Heart left ventricle (tissue), 13 donors: ENCODE results near the gene LAD1.

ENCODE experiments used
- CTCF ChIP-seq, 12 donors: fragments of 200-600 bp; sonication (generic) in 4 of 12; IDR thresholded peaks; one replicate each; pipeline versions ENCODE4 v1.5.0 to v1.8.0; 2018 to 2022; ENCODE audit warnings: antibody characterized with exemption in 12 of 12, mild to moderate bottlenecking in 5 of 12
- POLR2A ChIP-seq, 2 donors: fragments of 450-650 bp; IDR thresholded peaks; one replicate each; pipeline ENCODE4 v1.6.1; 2017; ENCODE audit warnings: antibody characterized with exemption in 2 of 2, mild to moderate bottlenecking in 2 of 2, moderate library complexity in 2 of 2
- donor health status: ischemic (EF 13 %, LVEDD 7.1; RV severe dilation, severe dysfunction).
- donor health status: DM: no; HTN: yes; CAD: no.
- donor health status: DM: no; HTN: no; CAD: no.
- donor health status: ischemic (EF 25% LVEDD 6.9; RV normal size, moderate dysfunction).
- donor health status: ischemic (EF 25% LVEDD 5.7; RV mildly dilated, moderate dysfunction).
- donor health status: ischemic (EF 35%, LVEDD 5.7; RV mildly dilated, moderate dysfunction).
- donor health status: nonischemic (EF 11% LVEDD 7.7; RV severe dilation, severe dysfunction).
- donor health status: DM: yes; HTN: yes; CAD: no.
- donor health status: PGD.
- donor health status: ischemic (EF 29% LVEDD 5.4; RV normal size, mild dysfunction).
- donor health status: nonischemic (EF 23%, LVEDD 6.1; RV moderate dilation, normal function).

- TF ChIP-seq CTCF (IDR thresholded peaks at IDR 0.05) (no peak), POLR2A (IDR thresholded peaks at IDR 0.05) (no peak)
Measured at GRCh38 chr1:201371276-201371675, 27.8 kb downstream of the LAD1 start.
